ENCODE measurements around the gene NPR2.
A peak's percentile ranks its signal among the peaks of the same experiment; 100 is the strongest.

Gene NPR2

GRCh38 chr9:35776018-35776417 lies 15.4 kb upstream of the NPR2 start:
- H3K27ac ChIP-seq, result no peak overlapping the region
- TF ChIP-seq ZFX (IDR thresholded peaks at IDR 0.05; ENCODE audit: borderline replicate concordance), result no peak
- TF ChIP-seq CTCF (IDR thresholded peaks at IDR 0.05), result no peak

- TF ChIP-seq CTCF (IDR thresholded peaks at IDR 0.05), result no peak
- TF ChIP-seq ZFX (IDR thresholded peaks at IDR 0.05; ENCODE audit: borderline replicate concordance), result no peak
- H3K27ac ChIP-seq, result no peak overlapping the region
Measured at GRCh38 chr9:35778496-35778895, 12.9 kb upstream of the NPR2 start.

- H3K27ac ChIP-seq, result no peak overlapping the region
- TF ChIP-seq ZFX (IDR thresholded peaks at IDR 0.05; ENCODE audit: borderline replicate concordance) (no peak), CTCF (IDR thresholded peaks at IDR 0.05) (no peak)
Measured at GRCh38 chr9:35781066-35781465, 10.3 kb upstream of the NPR2 start.

GRCh38 chr9:35783418-35783817 lies 8.0 kb upstream of the NPR2 start:
- no peak for TF ChIP-seq CTCF (IDR thresholded peaks at IDR 0.05)
- TF ChIP-seq ZFX (IDR thresholded peaks at IDR 0.05; ENCODE audit: borderline replicate concordance), result no peak
- H3K27ac ChIP-seq, result no peak overlapping the region

- TF ChIP-seq CTCF (IDR thresholded peaks at IDR 0.05) (no peak), ZFX (IDR thresholded peaks at IDR 0.05; ENCODE audit: borderline replicate concordance) (no peak)
Measured at GRCh38 chr9:35789541-35789940, 1.9 kb upstream of the NPR2 start.

GRCh38 chr9:35790025-35790384 lies 1.4 kb upstream of the NPR2 start:
- TF ChIP-seq ZFX (IDR thresholded peaks at IDR 0.05; ENCODE audit: borderline replicate concordance), result no peak
- no peak for TF ChIP-seq CTCF (IDR thresholded peaks at IDR 0.05)
- H3K27ac ChIP-seq, result no peak overlapping the region

More at GRCh38 chr9:35789541-35789940, 1.9 kb upstream of the NPR2 start:
- no peak overlapping the region for H3K27ac ChIP-seq

- TF ChIP-seq CTCF (IDR thresholded peaks at IDR 0.05), result peak; percentile 86
- TF ChIP-seq ZFX (IDR thresholded peaks at IDR 0.05; ENCODE audit: borderline replicate concordance), result no peak
- H3K27ac ChIP-seq, result no peak overlapping the region
Measured at GRCh38 chr9:35790385-35791296, 750 bp upstream of the NPR2 start.
